HG03442 (cell line): Measurements from ENCODE around the gene KRTAP10-8.
"Not testable (repeated sequence)": the region's sequence is repeated elsewhere in the genome, so short reads cannot be mapped to it uniquely, and the experiment has no call there.

Experiments used
- ATAC-seq: cut with Tn5 transposase; IDR thresholded peaks from one replicate; pipeline ENCODE4 v1.9.1; 2021; ENCODE audit warnings: mild to moderate bottlenecking, moderate library complexity; ENCODE audit not compliant: unreplicated experiment

KRTAP10-8 gene

GRCh38 chr21:44616591-44616926 lies 4.7 kb downstream of the KRTAP10-8 start:
- no peak for ATAC-seq

DNA sequence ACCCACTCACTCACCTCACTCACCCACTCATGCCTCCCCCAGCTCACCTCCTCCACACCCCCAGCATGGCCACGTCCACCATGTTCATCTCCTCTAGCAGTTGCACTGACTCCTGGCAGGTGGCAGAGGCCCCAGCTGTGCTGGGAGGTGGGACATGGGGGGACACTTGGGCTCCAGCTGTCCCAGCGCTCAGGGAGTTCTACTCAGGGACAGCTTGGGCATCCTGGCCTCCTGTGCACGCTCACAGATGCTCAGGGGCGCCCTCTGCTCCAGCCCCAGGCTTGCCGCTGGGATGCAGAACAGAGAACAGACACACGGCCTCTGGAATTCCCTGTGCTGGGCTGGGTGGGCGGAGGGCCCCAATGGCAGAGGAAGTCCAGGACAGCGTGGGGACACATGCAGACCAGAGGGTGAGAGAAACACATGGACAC lies 5.2 kb downstream of the KRTAP10-8 start:
- no peak for ATAC-seq

- no peak for ATAC-seq
These were observed 6.6 kb downstream of the KRTAP10-8 start for GRCh38 chr21:44618504-44618903.

- ATAC-seq: no peak
These were observed 7.0 kb downstream of the KRTAP10-8 start for GRCh38 chr21:44618909-44619308.

- no peak for ATAC-seq
These were observed 8.0 kb downstream of the KRTAP10-8 start for GRCh38 chr21:44619886-44620285.

GRCh38 chr21:44623575-44623974 lies 11.7 kb downstream of the KRTAP10-8 start:
- no peak for ATAC-seq

- no peak for ATAC-seq
These were observed 13.9 kb downstream of the KRTAP10-8 start for GRCh38 chr21:44625756-44626155.

GRCh38 chr21:44626262-44626661 lies 14.4 kb downstream of the KRTAP10-8 start:
- no peak for ATAC-seq

DNA sequence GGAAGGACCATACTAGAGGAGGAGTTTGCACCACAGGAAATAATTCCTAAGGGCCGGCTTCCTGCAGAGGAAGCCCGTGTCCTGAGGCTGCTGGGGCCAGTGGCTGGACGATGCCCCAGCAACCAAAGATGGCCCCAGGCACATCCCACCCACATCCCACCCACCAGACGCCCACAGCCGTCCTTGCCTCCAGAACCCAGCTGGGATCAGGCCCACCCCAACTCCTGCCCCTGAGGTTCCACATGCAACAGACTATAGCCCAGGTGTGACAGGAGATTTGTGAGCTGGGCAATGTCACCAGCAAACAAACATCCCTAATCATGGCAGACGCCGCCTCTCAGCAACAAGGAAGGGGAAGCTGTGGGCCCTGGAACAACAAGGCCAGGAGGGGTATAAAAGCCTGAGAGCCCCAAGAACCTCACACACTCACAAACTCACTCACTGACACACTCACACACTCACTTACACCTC lies 14.8 kb downstream of the KRTAP10-8 start, which contains the start of gene KRTAP10-9:
Gene KRTAP10-9, plus strand, starts transcription at position 421 of the 471 bp plus-strand sequence. CDS start 79 bp downstream, outside the sequence.
- ATAC-seq: no peak

DNA sequence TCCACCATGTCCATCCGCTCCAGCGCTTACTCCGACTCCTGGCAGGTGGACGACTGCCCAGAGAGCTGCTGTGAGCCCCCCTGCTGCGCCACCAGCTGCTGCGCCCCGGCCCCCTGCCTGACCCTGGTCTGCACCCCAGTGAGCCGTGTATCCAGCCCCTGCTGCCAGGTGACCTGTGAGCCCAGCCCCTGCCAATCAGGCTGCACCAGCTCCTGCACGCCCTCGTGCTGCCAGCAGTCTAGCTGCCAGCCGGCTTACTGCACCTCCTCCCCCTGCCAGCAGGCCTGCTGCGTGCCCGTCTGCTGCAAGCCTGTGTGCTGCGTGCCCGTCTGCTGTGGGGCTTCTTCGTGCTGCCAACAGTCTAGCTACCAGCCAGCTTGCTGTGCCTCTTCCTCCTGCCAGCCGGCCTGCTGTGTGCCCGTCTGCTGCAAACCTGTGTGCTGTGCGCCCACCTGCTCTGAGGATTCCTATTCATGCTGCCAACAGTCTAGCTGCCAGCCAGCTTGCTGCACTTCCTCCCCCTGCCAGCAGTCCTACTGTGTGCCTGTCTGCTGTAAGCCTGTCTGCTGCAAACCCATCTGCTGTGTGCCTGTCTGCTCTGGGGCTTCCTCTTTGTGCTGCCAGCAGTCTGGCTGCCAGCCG lies 15.4 kb downstream of the KRTAP10-8 start:
- not testable (repeated sequence) for ATAC-seq

DNA sequence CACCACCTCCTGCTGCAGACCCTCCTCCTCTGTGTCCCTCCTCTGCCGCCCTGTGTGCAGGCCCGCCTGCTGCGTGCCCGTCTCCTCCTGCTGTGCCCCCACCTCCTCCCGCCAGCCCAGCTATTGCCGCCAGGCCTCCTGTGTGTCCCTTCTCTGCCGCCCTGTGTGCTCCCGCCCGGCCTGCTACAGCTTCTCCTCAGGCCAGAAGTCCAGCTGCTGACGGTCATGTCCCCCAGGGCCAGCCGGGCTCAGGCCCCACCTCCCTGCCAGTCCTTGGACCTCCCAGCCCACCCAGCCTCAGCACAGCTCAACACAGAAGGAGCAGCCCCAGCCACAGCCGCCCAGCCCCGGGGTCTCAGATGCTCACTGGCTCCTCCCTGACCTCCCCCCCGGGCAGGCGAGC lies 16.0 kb downstream of the KRTAP10-8 start:
- not testable (repeated sequence) for ATAC-seq

DNA sequence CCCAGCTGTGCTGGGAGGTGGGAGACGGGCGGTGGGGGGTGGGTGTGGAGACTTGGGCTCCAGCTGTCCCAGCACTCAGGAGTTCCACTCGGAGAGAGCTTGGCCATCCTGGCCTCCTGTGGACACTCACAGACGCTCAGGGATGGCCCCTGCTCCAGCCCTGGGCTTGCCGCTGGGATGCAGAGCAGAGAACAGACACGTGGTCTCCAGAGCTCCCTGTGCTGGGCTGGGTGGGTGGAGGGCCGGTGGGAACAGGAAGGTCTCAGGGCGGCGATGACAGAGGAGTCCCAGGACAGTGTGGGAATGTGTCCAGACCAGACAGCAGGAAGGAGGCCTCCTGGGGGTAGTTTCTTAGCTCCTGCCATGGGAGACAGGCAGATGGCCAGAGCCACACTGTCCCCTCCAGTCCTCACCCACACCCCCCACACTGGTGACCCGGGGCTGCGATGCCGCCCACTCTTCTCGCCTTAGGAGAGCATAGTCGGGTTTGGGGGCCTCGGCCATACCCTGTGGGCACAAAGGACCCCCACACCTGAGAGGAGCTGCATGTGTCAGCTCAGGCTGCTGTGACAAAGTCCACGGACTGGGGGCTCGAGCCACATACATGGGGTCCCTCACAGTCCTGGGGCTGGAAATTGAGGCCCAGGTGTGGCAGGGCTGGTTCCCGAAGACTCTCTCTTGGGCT lies 17.0 kb downstream of the KRTAP10-8 start:
- ATAC-seq: no peak

- no peak for ATAC-seq
These were observed 18.6 kb downstream of the KRTAP10-8 start for GRCh38 chr21:44630440-44630839.

DNA sequence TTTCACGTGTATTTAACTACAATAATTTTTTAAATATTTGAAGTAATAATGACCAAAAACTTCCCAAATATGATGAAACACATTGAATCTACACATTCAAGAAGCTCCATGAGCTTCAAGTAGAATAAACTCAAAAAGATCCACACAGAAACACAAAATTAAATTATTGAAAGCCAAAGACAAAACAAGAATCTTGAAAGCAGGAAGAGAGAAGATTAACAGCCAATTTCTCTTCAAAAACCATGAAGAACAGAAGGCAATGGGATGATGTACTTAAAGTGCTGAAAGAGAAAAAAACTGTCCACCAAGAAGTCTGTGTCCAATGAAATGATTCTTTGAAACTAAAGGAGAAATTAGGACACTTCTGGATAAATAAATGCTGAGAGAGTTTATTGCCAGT lies 20.2 kb downstream of the KRTAP10-8 start:
- ATAC-seq: no peak

- no peak for ATAC-seq
These were observed 24.5 kb downstream of the KRTAP10-8 start for GRCh38 chr21:44636209-44637017.

GRCh38 chr21:44637018-44637850 lies 25.4 kb downstream of the KRTAP10-8 start, which contains the start of gene KRTAP10-10:
TSS of gene KRTAP10-10 (plus strand) at chr21:44637356. CDS start at chr21:44637418, 62 bp downstream.
- no peak for ATAC-seq

- not testable (repeated sequence) for ATAC-seq
These were observed 26.0 kb downstream of the KRTAP10-8 start for GRCh38 chr21:44637851-44638348.

DNA sequence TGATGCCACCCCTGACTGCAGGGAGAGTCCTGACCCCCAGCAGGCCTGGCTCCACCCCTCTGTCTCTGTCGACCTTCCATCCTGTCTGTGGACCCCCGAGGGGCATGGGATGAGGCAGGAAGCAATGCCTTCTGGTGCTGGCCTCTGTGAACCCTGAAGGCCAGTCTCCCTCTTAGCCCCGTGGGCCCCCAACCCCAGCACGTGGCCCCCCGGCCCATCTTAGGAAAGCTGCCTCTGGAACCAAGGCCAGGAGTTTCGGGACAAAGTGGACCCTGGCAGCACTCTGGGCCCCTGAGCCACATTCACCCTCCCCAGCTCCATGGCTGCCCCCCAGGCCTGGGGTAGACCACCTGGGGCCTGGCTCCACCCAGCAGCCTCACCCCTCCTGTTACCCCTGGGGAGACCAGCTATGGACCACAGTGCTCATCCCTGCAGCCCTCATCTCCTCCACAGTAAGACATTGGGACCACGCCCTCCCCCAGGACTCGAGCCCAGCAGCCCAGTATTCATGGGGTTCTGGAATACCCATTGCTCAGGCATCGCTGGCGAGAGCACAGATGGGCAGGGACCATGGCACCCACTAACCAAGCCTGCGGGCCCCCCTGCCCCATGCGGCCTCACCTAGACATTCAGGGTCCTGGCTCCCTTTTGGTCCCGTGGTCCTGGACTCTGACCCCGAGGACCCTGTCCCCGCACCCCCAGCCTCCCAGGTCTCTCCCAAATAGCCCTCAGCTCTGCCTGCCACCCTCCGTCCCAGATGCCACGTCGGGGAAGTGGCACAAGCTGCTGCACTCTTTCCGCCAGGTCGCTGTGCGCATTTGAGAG lies 26.8 kb downstream of the KRTAP10-8 start:
- ATAC-seq: not testable (repeated sequence)

DNA sequence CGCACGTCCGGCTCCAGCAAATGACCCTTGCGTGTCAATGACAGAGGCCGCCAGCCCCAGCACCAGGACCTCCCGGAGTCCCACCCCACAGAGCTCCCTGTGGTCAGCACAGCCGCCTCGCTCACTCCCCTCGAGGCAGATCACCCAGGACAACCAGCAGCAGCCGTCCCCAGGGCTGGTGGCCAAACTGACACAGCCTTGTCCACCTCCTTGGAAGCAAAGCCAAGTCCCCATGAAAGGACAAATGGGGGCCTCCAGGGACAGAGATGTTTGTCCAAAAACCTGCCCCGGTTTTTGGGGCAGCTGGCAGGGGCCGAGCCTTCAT lies 27.4 kb downstream of the KRTAP10-8 start:
- ATAC-seq: no peak

DNA sequence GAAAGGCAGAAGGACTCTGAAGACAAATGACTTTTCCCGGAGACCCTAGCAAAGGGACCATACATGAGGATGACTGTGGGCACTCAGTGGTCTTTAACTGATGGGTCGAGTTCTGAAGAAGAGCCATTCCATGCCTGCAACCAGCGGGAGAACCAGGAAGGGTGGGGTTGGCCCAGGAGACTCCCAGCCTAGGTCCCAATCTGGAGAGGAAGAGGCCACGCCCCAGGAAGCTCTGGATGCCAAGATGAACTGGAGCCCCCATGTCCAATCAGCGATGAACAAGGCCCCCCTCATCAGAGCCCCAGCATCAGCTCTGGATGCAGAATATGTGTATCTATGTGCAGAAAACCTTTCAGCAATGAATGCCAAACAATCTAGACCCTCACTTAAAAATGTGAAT lies 28.9 kb downstream of the KRTAP10-8 start:
- no peak for ATAC-seq
